ENCODE data around the gene U2AF2. TPM values are rescaled to one million over a fixed set of nuclear protein-coding genes. Genes with fewer than 3 reads are reported as not detected.

The U2AF2 gene
- total RNA-seq, 1 donor from 2014 or later, result 140 TPM

DNA sequence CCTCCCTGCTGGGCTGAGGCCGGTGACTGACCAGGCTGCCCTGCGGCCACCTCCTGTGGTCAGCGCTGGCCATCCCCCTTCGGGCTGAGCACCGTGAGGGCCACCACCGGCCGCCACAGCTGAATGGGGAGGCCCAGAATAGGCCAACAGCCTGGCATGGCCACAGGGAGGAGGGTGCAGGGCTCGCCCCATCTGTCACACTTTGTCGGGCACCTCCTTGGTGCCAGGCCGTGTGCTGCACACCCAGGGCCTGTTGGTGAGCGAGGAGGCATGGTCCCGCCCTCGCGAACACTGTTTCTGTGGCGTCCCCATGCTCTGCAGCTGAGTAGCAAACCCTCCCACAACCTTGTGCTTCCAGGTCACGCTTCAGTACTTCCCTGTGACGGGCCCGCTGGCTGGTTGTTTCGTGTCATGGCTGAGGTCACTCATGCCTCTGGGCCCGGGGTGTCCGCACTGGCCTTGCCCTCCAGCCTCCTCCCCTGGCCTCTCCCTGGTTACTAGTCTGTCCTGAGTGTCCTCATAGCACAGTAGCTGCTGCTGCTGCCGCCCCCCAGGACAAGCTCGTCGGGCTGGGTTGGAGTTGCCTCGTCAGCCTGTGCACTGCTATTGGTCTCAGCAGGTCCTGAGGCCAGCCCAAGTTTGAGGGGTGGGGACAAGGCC is 35.4 kb downstream of the U2AF2 start:
- DNase-seq (ENCODE audit: low read depth), result peak; percentile 34

DNA sequence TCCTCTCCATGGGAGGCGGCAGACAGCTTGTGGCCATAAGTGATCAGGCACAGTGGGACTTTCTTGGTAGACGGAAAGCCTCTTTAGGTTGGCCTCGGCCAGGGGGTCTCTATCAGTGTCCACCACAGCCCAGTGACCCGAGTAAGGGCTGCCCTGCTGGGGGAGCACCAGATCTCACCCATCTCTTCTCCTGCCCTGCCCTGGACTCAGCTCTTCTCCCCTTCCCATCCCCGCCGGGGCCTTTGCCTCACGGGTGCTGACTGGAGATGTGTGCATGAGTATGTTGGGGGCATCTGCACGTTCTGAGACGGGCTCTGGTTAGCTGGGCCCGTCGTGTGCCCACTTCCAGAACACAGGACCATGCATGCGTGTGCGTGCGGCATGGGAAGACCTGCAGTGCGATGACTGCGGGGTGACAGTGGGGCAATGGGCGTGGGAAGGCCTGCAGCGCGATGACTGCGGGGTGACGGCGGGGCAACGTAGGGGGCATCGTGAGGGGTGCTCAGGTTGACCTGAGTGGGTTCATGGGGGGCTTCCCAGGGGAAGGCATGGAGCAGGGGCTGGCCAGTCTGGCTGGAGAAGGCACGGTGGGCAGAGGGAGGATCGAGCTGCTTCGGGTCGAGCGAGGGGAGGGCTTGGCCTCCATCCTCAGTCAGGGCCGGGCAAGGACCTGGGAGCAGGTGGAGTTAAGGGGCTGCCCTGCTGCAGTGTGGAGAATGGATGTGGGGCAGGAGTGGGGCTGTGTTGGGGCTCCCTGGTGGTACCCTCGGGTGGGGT is 36.1 kb downstream of the U2AF2 start:
- no peak for DNase-seq (ENCODE audit: low read depth)

DNA sequence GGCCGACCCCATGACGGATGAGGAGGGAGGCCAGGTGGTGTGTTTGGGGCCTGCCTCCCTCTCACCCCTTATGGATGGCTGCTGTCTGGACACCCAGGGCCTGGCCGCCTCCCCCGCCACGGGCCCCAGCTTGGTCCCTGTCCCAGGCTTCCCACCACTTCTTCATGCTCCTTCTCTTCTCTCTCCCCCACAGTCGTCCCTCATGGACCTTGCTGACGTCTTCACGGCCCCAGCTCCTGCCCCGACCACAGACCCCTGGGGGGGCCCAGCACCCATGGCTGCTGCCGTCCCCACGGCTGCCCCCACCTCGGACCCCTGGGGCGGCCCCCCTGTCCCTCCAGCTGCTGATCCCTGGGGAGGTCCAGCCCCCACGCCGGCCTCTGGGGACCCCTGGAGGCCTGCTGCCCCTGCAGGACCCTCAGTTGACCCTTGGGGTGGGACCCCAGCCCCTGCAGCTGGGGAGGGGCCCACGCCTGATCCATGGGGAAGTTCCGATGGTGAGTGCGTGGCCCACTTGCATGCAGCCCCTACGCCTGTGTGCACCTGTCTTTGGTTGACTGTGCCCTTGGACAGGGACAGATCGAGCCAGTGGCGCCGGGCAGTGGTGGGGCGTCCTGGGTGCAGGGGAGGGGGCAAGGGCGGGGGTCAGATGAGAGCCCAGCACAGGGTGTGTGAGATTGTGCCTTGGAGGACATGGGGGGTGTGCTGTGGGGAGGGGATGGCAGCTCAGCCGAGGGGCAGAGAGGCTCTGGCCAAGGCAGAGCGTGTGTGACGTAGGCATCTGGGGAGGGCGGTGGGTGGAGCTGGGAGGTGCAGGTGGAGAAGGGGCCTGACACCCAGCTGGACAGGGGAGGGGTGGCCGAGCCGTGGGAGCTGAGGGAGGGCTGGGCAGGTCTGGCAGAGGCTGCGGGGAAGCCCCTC is 37.0 kb downstream of the U2AF2 start:
- DNase-seq (ENCODE audit: low read depth), result no peak

DNA sequence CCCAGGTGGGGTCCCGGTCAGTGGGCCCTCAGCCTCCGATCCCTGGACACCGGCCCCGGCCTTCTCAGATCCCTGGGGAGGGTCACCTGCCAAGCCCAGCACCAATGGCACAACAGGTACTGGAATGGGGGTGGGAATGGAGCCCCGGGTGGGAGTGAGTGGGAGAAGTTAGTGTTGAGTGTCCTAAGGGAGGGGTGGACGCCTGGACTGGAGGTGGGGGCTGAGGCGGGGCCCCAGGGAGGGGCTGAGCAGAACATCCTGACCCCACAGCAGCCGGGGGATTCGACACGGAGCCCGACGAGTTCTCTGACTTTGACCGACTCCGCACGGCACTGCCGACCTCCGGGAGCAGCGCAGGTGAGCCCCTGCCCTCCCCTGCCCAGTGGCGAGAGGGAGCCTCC is 37.8 kb downstream of the U2AF2 start:
- no peak for DNase-seq (ENCODE audit: low read depth)

DNA sequence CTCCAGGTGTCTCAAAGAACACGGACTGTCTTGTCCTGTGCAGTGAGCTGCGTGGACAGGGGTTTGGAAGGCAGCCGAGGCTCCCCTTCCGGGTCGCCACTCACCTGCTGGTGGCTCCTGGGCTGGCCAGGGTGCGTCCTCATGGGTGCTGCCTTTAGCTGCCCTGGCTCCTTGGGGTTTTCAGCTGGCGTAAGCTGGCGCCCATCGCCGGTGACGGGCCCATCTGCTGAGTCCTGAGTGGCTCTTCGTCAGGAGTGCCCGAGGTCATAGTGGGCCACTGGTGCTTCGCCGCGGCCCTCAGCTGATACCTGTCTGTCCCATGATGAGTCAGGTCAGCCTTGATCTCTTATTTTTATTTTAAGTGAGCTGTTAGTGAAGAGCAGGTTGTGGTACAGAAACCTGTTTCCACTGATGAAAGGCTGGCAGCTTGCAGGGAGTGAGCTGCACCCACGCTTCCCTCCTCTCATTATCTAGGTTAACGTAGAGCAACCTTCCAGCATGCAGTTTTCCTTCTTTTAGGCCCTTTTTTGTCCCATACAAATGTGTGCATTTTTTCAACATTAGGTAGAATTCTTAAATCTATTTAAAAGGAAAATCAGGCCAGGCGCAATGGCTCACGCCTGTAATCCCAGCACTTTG is 38.6 kb downstream of the U2AF2 start:
- DNase-seq (ENCODE audit: low read depth), result no peak

DNA sequence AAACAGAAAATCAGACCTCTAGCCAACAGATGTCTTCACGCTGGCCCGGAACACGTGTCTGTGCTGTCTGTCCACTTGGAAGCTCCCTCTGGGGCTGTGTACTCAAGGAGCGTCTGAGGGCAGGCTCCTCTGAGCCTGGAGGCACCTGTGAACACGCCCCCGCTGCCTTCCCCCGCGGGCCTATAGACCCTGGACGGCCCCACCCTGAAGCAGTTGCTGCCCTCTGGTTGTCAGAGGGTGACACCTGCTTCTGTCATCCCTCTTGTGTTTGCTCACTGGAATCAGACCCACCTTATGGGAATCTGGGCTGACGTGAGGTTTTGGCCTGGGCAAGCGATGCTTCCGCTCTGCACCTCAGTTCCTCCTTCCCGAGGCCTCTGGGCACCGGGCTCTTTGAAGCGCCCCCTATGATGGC is 39.4 kb downstream of the U2AF2 start:
- DNase-seq (ENCODE audit: low read depth), result no peak

DNA sequence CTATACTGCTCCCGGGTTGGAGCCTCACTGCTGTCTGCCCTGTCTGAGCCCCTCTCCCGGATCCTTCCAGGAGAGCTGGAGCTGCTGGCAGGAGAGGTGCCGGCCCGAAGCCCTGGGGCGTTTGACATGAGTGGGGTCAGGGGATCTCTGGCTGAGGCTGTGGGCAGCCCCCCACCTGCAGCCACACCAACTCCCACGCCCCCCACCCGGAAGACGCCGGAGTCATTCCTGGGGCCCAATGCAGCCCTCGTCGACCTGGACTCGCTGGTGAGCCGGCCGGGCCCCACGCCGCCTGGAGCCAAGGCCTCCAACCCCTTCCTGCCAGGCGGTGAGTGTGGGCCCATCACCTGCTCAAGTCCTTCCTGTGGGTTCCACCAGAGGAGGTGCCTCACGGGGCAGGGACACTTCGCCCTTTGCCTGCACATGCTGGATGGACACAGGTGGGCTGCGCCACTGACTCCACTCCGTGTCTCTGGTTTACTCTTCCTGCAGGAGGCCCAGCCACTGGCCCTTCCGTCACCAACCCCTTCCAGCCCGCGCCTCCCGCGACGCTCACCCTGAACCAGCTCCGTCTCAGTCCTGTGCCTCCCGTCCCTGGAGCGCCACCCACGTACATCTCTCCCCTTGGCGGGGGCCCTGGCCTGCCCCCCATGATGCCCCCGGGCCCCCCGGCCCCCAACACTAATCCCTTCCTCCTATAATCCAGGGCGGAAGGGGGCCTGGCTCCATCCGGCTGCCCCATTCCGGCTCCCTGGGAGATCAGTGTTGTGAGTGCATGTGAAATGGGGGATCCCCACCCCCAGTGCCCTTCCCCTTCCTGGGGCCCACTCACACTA is 40.0 kb downstream of the U2AF2 start:
- no peak for DNase-seq (ENCODE audit: low read depth)

DNA sequence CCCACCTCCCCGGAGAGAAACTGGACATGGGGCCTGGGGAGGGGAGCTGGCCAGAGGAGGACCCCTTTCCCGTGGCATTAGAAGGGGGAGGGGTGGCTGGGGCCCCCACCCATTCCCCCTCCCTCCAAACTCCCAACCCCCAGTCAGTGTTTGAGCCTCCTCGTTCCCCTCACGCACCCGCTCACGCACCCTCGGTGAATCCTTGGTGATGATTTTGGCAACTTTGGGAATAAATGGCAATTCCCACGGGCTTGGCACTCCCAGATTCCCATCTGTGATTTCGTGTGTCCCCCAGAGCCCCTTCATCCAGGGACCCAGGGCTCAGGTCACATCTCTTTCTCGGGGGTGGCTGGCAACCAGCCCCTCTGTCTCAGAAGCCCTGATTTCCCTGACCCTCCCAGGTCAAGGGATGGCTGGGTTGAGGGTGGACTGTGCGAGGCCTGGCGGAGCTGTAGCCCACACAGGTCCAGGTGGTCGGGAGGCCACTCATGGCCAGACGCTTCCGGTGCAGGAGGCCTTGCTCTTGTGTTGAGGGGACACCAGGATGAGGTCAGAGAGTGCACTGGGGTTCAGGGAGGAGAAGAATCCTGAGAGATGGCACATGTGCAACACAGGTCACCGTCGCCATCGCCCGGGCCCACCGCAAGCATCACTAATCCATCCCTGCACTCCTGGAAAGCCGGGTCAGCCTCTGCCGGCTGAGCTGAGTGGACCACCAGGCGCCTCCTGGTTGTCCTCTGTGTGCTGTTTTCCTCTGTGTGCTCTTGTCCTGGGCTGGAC is 40.9 kb downstream of the U2AF2 start:
- DNase-seq (ENCODE audit: low read depth), result no peak

DNA sequence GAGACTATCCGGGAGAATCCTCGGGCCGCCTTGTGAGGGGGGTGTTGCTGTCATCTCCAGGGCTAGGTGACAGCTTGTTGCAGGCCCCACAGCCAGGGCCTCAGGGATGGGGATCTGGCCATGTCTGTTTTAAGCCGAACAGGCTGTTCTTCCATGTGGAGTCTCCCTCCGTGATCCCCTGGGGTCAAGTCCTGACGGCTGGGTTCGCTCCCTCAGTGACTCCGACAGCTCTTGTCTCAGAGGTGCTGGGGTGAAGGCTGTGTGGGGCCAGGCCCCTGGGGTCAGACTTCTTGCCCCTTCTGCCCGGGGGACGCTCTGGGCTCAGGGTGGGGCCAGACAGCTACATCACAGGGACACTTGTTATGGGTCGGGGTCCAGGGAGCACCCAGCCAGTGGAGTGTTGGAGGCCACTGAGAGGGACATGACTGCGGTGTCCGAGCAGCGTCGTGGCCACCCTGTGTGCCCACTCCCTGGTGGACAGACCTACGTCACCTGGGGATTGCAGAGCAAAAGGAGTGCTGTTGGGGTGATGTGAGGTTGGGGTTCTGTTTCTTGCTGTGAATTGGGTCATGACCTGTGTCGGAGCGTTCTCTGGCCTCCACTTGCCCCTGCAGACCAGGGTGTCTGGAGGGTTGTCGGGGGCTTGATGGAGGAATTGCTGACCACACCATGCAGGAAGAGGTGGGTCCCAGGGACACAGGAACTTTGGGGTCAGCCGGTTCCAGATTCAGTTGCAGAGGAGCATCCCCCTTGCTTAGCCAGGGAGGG is 41.6 kb downstream of the U2AF2 start:
- DNase-seq (ENCODE audit: low read depth), result no peak

DNA sequence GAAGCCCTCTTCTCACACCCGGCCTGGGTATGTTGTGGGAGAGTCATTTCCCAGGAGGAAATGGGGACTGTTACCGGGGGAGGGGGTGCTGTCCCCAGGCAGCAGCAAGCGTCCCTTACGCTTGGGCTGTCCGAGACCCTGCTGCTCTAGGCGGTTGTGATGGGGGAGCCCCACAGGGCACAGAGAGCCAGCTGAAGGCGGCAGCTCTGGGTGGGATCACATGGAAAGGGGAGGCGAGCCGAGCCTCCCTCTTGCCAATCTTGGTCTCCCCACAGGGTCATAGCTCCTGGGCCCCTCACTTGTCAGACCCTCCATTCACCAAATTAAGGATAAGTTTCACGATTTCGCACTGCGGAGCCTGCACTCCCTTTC is 42.2 kb downstream of the U2AF2 start:
- no peak for DNase-seq (ENCODE audit: low read depth)

DNA sequence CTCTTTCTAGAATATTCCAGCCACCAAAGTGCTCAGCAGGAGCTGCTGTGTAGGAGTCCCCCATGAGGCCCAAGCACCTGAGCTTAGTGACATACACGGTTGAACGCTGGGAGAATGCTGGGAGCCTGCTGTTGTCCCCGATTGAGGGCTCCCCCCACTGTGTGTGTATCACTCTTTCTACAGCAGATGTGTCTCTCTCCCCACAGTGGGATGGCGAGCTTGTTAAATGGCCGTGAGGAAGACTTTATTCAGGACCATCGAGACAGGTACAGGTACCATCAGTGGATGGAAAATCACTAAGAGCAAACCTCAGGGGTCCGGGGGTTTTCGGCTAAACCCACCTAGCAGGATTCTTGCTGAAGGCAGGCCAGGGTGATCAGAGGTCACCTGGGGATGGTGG is 42.9 kb downstream of the U2AF2 start:
- DNase-seq (ENCODE audit: low read depth), result no peak

DNA sequence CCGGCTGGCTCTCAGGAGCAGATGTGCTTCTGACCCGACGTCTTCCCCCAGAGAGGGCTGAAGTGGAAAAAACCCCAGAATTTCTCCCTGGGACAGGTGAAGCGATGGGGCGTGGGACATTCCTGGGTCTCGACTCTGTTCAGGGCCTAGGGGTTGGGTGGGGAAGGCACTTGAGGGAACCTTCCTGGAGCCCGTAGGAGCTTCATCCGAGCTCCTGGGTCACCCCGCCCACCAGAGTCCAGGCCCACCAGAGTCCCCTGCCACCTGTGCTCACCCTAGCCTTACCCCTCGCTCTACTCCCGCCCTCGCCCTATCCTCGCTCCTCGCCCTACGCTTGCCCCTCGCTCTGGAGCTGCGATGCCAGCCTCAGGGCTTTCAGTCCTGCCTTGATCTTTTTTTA is 43.4 kb downstream of the U2AF2 start:
- no peak for DNase-seq (ENCODE audit: low read depth)

DNA sequence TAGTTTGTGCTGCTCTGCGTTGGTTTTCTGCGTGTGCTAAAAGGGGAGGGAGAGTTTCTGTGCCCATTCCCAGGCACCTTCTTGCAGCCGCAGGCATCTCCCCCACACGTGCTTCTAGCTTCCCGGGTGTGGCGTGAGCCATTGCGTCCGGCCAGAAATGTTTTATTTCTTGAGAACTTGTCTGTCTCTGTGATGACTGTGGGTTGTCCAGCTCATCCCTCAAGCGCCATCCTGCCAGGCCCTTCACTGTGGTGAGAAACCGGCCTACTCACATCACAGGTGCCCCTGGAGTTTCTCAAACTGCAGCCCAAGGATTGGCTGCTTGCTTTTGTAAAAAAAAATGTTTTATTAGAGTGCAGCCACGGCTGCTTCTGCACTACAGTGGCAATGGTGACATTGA is 44.4 kb downstream of the U2AF2 start:
- no peak for DNase-seq (ENCODE audit: low read depth)

DNA sequence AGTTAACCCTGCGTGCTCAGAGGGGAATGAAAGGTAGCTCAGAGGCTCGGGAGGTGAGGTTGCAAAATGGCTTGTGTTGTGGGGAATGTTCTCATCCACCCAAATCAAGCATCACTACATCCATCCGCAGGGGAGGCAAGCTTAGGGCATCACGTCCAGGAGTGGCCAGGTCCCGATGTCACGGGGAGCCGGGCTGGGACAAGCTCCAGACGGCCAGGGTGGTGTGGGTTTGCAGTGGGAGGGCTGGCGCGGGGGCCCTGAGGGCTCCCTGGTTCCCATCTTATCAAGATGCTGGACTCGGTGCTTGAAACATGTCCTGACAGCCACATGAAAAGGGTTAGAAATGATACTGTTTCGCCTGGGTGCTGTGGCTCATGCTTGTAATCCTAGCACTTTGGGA is 46.0 kb downstream of the U2AF2 start:
- no peak for DNase-seq (ENCODE audit: low read depth)

DNA sequence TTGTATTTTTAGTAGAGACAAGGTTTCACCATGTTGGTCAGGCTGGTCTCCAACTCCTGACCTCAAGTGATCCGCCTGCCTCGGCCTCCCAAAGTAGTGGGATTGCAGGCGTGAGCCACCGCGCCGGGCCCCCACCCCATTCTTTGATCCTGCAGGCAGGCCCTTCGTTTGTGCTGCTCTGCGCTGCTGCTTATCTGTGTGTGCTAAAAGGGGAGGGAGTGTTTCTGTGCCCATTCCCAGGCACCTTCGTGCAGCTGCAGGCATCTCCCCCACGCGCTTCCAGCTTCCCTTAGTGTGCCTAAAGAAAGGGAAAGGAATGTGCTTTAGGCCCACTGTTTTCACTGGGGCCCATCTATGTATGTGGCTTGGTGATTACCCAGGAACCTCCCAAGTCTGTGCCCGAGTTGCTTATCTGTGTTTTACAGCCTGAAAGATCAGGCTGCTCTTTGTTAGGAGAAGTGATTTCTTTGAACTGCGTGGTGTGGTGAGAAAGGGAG is 47.3 kb downstream of the U2AF2 start:
- no peak for DNase-seq (ENCODE audit: low read depth)

DNA sequence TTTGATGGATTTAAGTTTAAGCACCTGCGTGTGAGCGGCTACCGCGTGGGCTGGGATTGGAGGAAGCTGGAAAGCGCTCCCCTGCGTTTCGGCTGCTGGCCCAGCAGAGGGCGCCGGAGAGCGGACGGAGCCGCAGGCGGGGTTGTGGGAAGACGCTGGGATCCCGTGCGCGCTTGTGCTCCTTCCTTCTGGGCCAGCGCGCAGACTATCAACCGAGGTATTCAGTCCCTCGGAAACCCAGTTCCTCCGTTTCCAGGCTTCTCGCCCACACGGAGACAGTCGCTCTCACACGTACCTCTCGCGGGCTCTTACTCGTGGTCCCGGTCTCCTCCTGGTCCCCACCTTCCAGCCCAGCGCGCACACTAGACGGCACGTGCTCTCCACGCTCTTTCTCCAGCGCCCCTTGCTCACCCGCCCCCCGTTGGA is 49.0 kb downstream of the U2AF2 start:
- no peak for DNase-seq (ENCODE audit: low read depth)

DNA sequence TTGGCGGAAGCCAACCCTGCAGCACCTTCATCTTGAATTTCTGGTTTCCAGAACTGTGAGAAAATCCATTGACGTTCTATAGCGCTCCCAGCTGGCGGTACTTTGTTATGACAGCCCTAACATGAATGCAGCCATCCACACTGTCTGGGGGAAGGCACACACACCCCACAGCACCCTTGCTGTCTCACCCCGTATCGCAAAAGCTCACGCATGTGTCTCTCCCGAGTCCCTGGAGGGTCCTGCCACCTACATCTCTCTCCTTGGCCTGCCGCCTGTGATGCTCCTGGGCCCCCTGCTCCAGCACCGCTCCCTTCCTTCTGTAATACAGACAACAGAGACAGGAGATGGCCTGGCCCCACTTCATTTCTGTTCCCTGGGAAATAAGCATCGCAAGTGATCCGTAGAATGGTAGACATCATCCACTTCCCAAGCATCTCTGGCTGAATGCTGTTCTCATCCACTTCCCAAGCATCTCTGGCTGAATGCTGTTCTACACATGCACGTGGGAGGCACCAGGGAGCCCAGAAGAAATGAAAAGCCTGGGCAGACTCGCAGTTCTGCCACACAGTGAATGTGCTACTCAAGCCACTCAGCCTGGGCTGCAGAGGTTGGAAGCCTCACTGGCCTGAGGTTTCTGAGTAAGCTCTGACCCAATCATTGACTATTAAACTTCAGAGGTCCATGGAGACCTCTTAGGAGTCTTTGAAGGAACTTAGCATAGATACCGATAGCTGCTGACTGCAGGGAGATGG is 49.8 kb downstream of the U2AF2 start:
- no peak for DNase-seq (ENCODE audit: low read depth)

DNA sequence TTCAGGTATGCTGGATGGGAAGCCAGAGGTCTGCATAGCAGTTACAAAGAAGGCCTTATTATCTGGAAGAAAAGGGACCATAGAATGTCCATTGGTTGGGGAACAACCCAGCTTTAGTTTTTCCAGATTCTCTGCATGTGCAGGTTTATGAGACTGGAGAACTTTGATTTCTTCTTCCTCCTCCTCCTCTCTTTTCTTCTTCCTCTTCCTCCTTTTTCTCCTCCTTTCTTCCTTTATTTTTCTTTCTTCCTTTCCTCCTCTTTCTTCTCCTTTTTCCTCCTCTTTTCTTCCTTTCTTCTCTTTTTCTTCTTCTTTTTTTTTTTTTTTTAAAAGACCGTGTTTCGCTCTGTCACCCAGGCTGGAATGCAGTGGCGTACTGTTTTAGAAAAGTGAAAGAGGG is 51.1 kb downstream of the U2AF2 start:
- DNase-seq (ENCODE audit: low read depth), result no peak

DNA sequence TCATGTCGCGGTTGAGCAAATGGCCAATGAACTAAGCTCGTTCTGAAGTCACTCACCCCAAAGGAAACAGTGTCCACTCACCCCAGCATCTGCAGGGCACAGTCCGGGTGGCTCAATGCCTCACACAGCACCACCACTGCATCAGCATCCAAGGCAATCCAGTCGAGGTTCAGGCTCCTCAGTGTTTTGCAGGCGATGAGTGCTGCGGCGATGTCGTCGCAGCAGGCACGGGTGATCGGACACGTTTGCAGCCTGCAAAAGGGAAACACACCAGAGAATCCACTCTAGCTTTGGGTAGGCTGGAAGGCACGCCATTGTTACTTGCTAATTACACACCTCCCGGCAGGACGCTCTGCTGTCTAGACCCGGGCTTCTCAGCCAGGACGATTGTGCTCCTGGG is 56.9 kb downstream of the U2AF2 start:
- no peak for DNase-seq (ENCODE audit: low read depth)
